ENCODE measurements around the gene DPY19L3. TPM values are rescaled to one million over a fixed set of nuclear protein-coding genes. Genes with fewer than 3 reads are reported as not detected.

The DPY19L3 gene
- total RNA-seq, 4 donors from 2014 or later, result 20.8 to 43.8 (median 34.7) TPM

- no peak for DNase-seq (ENCODE audit: low spot score)
- no peak for ATAC-seq (ENCODE audit: low FRiP score)
- TF ChIP-seq, protein P1, sequence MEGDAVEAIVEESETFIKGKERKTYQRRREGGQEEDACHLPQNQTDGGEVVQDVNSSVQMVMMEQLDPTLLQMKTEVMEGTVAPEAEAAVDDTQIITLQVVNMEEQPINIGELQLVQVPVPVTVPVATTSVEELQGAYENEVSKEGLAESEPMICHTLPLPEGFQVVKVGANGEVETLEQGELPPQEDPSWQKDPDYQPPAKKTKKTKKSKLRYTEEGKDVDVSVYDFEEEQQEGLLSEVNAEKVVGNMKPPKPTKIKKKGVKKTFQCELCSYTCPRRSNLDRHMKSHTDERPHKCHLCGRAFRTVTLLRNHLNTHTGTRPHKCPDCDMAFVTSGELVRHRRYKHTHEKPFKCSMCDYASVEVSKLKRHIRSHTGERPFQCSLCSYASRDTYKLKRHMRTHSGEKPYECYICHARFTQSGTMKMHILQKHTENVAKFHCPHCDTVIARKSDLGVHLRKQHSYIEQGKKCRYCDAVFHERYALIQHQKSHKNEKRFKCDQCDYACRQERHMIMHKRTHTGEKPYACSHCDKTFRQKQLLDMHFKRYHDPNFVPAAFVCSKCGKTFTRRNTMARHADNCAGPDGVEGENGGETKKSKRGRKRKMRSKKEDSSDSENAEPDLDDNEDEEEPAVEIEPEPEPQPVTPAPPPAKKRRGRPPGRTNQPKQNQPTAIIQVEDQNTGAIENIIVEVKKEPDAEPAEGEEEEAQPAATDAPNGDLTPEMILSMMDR (IDR thresholded peaks at IDR 0.05), result no peak
These were observed 9.4 kb upstream of the DPY19L3 start for GRCh38 chr19:32396046-32396652.

GRCh38 chr19:32397671-32398101, 7.9 kb upstream of the DPY19L3 start:
- no peak for DNase-seq (ENCODE audit: low spot score)
- TF ChIP-seq, protein P1 (IDR thresholded peaks at IDR 0.05), result no peak
- no peak for ATAC-seq (ENCODE audit: low FRiP score)

- ATAC-seq (ENCODE audit: low FRiP score), result no peak
- TF ChIP-seq, protein P1 (IDR thresholded peaks at IDR 0.05), result no peak
- DNase-seq (ENCODE audit: low spot score), result no peak
These were observed 3.6 kb upstream of the DPY19L3 start for GRCh38 chr19:32401992-32402391.

- TF ChIP-seq, protein P1 (IDR thresholded peaks at IDR 0.05), result no peak
- ATAC-seq (ENCODE audit: low FRiP score) (no peak), DNase-seq (ENCODE audit: low spot score) (no peak)
These were observed 2.1 kb upstream of the DPY19L3 start for GRCh38 chr19:32403291-32403995.

DNA sequence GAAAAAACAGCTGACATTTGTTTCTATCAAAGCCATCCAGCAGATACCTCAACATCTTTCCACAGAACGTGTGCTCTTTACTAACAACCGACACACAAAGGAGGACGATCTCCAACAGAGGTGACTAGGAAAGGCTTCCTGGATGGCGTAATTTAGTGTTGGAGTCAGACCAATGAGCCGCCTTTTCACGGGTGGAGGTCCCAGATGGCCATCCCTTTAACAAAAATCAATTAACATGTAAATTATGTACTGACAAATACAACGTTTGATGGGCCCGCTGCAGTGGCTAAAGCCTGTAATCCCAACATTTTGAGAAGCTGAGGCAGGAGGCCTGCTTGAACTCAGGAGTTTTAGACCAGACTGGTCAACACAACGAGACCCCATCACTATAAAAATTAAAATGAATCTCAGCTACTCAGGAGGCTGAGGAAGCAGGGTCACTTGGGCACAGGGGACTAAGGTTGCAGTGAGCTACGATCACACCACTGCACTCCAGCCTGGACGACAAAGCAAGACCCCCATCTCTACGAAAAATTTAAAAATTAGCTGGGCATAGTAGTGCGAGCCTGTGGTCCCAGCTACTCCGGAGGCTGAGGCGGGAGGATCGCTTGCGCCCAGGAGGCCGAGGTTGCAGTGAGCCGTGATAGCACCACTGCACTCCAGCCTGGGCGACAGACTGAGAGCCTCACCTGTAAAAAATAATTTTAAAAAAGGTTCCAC, 1.2 kb upstream of the DPY19L3 start:
- TF ChIP-seq, protein P1 (IDR thresholded peaks at IDR 0.05), result no peak
- ATAC-seq (ENCODE audit: low FRiP score), result no peak
- DNase-seq (ENCODE audit: low spot score), result no peak

DNA sequence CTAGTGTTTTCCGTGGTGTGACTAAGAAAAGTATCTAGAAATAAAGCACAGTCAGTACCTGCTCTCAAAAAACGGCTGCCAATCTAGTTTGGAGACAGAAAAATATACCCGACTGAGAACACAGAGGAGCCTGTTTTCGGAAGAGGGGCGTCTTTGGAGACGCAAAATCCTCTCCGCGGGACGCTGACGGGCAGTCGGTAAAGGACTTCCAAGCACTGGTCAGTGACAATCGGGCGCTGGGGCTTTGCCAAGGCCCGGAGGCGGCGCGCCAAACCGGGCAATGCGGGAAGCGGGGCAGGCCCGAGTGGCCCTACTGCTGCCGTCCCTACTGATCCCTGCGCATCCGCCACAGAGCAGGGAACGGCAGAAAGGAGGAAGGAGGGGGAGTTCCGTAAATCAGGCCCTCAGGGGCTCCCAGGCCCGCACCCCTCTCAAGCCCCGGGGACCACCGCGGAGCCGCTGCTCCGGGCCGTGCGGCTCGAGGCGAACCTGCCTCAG, 588 bp upstream of the DPY19L3 start:
- TF ChIP-seq, protein P1 (IDR thresholded peaks at IDR 0.05), result no peak
- DNase-seq (ENCODE audit: low spot score) (no peak), ATAC-seq (ENCODE audit: low FRiP score) (peak; percentile 21)

Data from omental fat pad (tissue), 4 donors.